Camera-type eye (tissue), 1 donor: ENCODE results near the gene OGFR. TPM values are rescaled to one million over a fixed set of nuclear protein-coding genes. Genes with fewer than 3 reads are reported as not detected.

Source experiments
- total RNA-seq: library from RNA; depleted of rRNA; stranded (reverse); fragments of >200 nt; gene quantifications from one replicate; pipeline ENCODE4 v1.2.3, GENCODE V29; 2014

The OGFR gene, protein sequence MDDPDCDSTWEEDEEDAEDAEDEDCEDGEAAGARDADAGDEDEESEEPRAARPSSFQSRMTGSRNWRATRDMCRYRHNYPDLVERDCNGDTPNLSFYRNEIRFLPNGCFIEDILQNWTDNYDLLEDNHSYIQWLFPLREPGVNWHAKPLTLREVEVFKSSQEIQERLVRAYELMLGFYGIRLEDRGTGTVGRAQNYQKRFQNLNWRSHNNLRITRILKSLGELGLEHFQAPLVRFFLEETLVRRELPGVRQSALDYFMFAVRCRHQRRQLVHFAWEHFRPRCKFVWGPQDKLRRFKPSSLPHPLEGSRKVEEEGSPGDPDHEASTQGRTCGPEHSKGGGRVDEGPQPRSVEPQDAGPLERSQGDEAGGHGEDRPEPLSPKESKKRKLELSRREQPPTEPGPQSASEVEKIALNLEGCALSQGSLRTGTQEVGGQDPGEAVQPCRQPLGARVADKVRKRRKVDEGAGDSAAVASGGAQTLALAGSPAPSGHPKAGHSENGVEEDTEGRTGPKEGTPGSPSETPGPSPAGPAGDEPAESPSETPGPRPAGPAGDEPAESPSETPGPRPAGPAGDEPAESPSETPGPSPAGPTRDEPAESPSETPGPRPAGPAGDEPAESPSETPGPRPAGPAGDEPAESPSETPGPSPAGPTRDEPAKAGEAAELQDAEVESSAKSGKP
- 33.9 TPM for total RNA-seq

DNA sequence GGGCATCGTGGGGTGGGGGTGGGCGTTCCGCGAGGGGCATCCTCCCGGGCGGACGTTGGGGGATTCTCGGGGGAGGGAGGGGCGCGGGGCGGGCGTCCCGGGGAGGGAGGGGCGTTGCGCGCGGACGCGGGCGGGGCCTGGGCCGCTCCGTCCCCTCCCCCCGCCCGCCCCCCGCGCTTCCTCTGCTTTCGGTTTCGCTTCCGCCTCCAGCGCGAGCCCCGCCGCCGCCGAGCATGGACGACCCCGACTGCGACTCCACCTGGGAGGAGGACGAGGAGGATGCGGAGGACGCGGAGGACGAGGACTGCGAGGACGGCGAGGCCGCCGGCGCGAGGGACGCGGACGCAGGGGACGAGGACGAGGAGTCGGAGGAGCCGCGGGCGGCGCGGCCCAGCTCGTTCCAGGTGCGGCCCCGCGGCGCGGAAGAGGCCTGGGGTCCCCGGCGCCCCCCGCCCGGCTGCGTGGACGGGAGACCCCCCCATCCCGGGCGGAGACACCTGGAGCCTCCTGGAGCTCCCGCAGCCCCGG, at the start of gene OGFR:
Gene OGFR, plus strand, starts transcription at position 209 of the 528 bp plus-strand sequence. Its CDS starts 25 bp downstream, at position 234.

DNA sequence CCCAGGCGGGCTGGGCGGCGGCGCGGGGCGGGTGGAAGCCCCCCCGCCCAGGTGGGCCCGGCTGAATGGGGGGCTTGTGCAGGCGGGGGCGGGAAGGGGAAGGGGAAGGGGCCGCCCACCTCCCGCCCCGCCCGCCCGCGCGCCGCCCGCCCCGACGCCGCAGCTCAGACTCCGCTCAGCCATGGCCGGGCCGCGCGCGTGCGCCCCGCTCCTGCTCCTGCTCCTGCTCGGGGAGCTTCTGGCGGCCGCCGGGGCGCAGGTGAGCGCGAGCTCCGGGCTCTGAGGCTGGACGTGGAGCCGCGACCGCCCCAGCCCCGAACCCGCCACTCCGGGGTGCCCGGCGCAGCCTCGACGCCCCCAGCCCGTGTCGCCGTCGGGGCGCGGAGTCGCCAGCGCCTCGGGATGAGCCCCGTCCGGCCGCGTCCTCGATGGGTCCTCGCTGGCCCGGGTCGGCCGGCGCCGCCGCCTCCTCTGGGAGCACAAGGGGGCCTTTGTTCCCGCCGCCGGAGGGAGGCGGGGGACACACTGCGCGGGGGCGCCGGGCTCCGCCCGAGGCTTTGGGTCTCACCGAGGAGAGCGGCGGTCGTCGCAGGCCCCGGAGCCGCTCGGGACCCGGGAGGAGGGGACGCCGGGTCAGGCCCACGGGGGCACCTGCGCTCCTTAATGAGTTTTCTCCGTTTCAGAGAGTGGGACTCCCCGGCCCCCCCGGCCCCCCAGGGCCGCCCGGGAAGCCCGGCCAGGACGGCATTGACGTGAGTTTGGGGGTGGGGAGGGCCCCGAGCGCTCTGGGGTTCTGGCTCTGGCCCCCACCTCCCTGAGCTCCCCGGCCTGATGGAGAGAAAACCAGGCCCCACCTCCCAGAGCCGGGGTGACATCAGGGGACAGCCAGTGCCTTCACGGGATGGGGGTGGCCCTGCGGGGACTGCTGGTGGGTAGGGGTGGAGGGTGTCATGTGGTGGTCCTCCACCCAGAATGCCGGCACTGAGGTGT, 12.5 kb downstream of the OGFR start, which contains the start of gene COL9A3:
Gene COL9A3, plus strand, starts transcription at position 167 of the 990 bp plus-strand sequence. Its CDS starts 15 bp downstream, at position 182.

DNA sequence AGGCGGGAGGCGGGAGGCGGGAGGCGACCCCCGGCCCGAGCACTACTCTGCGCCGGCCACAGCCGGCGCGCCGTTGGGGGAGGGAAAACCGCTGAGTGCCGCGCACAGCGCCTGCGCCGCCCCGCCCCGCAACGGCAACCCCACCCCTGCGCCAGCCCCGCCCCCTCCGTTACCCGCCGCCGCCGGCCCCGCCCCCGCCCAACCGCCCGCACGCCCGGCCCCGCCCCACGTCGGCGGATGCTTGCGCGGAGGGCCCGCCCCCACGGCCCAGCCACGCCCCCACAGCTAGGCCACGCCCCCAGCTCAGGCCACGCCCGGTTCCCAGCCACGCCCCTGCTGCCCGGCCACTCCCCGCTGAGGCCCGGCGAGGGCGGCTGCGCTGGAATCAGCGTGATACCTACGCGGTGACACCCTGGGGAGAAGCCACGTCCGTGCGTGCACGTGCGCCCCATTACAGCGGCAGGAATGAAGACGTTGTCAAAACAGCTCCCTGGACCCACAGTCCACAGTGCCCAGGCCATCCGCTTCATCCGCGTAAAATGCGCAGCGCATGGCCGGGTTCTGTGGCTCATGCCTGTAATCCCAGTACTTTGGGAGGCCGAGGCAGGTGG, 57.2 kb downstream of the OGFR start, which contains the start of gene TCFL5:
Gene TCFL5, minus strand, starts transcription at position 97 of the 611 bp plus-strand sequence. CDS start 152 bp downstream, outside the sequence.

Other genes with a start within 250 kb of the OGFR start
- gene SLCO4A1, start 162.3 kb upstream of the OGFR start, total RNA-seq, result 8.0 TPM
- gene NTSR1, start 96.0 kb upstream of the OGFR start, total RNA-seq, result 0.33 TPM
- gene MRGBP, start 8.4 kb upstream of the OGFR start, total RNA-seq, result 18.0 TPM
- 134 TPM for gene COL9A3, start 12.2 kb downstream of the OGFR start, total RNA-seq
- 14.0 TPM for gene TCFL5, start 57.0 kb downstream of the OGFR start, total RNA-seq
- gene DIDO1, start 121.7 kb downstream of the OGFR start, total RNA-seq, result 78.8 TPM
- 40.5 TPM for gene GID8, start 133.3 kb downstream of the OGFR start, total RNA-seq
- 4.6 TPM for gene SLC17A9, start 147.9 kb downstream of the OGFR start, total RNA-seq
- 4.7 TPM for gene BHLHE23, start 202.1 kb downstream of the OGFR start, total RNA-seq